EH (cell line): ENCODE results near the gene DLG2.

Experiments
- DNase-seq: peaks from one replicate; pipeline ENCODE4 v3.0.0-alpha.2; 2015; ENCODE audit warnings: low read depth

The DLG2 gene

DNA sequence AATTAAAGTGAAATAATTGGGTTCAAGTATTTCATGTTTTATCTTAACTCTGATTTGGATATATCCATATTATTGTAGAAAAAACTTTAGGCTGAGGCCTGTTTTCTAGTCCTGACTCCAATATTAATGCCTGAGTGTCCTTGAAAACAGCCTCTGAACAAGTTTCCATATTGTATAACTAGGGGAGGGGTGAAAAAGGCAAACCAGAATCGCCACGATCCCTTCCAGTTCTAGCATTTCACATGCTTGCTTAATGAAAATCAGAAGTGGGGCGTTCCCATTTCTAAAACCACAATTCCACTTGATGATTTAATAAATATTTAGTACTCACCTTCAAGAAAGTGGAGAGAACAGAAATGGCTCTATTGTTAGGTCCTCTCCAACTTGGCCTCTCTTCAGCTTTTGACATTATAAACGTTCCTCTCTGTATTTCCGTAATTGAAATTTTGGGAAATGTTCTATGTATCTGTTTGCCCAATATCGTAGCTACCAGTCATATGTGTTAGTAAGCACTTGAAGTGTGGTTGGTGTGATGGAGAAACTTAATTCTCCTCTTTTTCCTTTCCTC lies 1779.6 kb downstream of the DLG2 start:
- no peak for DNase-seq

GRCh38 chr11:83845797-83846196 lies 1781.3 kb downstream of the DLG2 start:
- DNase-seq: no peak

DNA sequence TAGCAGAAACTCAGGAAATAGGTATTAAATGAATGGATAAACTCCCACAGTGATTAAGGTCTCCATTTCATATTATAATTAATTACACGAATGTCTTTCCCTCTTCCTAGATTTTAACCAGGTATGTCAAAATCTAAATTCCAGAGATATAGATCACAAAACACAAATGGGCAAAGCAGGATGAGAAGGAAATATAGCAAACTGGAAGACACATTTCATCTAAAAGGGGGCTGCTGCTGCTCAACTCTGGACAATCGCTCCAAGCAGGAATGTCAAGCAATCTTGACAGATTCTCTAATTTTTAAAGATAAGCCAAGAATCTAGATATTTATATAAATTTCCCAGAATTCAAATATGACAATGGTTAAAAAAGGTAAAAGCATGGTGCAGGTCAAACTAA lies 1786.8 kb downstream of the DLG2 start:
- DNase-seq: no peak

DNA sequence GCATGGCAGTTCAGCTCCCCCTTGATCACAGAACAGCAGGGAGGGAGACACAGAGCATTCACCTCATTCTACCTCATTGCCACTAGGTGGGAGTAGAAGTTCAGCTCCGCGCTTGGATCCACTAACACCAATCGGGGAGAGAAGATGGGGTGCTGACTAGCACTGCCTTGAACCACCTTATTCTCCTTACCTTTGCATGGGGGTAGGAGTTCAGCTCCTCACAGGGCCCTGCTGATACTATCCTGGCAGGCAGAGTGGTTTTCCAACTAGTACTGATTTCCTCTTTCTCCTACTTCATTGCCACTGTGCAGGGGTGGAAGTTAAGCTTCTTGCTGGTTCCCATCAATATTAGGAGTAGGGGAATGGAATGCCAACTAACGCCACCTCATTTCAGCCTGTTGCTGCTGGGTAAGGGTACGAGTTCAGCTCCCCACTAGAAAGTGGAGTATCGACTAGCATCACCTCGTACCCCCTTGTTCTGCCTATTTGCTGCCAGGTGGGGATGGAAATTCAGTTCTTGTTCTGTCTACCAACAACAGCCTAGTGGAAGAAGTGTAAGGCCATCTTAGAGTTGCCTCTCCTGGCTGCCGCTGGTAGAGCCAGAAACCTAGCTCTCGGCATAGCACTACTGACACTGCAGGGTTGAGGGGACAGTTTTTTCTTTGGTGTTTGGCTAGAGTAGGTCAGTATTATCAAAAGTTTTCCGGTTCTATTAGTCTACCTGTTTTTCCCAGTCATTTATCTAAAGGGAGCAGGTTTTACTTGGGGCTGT lies 1790.1 kb downstream of the DLG2 start:
- peak; percentile 57 for DNase-seq

DNA sequence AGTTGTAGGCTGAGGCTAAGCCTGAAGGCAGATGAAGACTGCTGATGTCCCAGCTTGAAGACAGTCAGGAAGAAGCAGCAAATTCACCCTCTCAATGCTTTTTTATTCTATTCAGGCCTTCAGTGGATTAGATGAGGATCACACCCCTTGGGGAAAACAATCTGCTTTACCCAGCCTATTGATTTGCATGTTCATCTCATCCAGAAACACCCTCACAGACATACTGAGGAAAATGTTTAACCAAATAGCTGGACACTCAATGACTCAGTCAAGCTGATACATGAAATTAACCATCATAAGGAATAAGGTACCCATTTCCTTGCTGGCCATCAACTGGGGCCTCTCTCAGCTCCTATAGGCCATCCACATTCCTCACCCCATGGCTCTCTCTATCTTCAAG lies 1791.1 kb downstream of the DLG2 start:
- no peak for DNase-seq

DNA sequence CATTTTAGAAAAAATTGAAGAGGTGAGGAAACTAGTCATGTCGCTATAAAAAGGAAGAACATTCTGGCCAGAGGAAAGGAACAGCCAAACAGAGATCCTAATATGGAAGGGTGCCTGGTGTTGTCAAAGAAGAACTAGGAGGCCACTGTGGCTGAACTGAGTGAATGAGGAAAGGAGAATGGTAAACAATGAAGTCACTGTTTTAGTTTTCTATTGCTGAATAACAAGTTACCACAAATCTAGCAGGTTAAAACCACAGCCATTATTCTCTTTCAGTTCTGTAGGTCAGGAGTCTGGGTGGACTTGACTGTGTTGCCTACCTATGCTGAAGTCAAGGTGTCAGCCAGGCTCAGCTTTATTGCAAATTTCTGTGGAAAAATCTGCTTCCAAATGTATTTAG lies 1791.7 kb downstream of the DLG2 start:
- DNase-seq: no peak

GRCh38 chr11:83831929-83832328 lies 1795.2 kb downstream of the DLG2 start:
- DNase-seq: no peak

DNA sequence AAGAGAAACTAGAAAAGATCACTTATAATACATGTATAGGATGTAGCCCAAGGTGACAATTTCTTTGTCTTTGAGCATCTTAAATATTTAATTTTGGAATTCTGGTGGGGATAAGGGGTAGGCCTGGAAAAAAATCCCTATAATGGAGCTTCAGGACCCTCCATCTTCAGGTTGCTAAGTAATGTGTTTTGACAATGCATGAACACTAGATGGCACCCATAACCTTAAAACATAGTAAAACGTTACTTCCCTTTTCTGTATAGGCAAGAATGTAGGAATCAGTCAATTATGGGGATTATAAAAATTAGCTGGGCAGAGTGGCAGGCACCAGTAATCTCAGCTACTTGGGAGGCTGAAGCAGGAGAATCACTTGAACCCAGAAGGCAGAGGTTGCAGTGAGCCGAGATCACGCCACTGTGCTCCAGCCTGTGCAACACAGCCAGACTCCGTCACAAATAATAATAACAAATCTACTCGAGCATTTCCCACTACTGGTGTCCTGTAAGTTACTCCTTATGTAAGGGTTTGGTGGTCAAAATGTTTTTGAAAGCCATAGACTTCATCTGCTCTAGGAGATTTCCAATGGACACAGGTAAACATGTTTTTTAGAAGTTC lies 1799.1 kb downstream of the DLG2 start:
- peak; percentile 51 for DNase-seq

- peak; percentile 87 for DNase-seq
Measured at GRCh38 chr11:83827520-83827919, 1799.6 kb downstream of the DLG2 start.

DNA sequence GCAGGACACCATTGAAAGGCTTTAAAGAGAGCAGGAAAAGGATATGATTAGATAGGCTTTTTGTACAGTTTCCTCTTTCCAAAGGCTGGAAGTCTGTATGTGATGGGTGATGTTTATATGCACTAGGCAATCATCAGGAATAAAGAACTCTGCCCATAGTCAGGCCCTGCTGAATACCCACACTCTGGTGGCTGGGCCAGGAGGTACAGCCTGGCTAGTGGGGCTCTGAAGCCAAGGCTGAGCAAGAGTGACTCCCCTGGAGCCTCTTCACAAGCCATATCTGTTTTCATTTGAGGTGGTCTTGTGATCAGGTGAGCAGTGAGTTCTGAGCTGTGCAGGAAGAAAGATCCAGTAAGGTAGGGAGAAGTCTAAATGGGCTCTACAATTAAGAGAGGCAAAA lies 1801.1 kb downstream of the DLG2 start:
- DNase-seq: no peak

GRCh38 chr11:83823461-83824025 lies 1803.6 kb downstream of the DLG2 start:
- peak; percentile 38 for DNase-seq

- peak; percentile 77 for DNase-seq
Measured at GRCh38 chr11:83819931-83820549, 1807.1 kb downstream of the DLG2 start.

DNA sequence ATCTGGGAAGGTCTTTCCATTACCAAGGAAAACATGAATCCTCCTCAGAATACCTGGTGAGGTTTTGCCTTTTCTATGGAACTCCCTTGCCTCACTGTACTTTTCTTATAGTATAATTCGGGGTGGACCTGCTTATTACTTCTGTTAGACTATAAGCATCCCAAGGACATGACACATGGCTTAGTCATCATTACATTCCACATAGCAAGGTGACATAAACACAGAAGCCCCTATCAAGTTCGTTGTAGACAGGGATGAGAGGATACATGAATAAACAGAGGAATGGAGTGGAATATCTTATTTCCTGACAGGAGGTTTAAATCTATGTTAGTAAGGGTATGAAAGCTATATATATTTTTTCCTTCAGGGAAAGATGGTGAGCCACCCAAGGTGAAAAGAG lies 1808.8 kb downstream of the DLG2 start:
- DNase-seq: peak; percentile 36

- DNase-seq: peak; percentile 21
Measured at GRCh38 chr11:83816572-83817187, 1810.5 kb downstream of the DLG2 start.

DNA sequence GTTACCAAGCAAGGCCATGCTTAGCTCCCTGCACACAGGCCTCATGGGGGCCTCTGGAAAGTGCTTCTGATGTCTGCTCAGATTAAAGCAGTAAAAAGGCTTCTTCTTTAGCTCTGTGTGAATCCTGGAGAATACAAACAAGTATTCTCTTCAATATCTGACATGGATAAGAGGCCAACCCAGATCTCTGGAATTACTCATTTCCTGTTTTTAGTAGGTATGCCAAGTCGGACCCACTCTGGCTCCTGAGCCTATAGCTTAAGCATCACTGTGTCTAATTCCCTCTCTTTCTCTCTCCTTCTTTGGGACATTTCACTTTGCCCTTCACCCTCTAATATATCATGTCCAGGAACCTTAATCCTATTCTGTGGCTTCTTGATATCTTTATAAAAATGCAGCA lies 1811.4 kb downstream of the DLG2 start:
- DNase-seq: no peak

DNA sequence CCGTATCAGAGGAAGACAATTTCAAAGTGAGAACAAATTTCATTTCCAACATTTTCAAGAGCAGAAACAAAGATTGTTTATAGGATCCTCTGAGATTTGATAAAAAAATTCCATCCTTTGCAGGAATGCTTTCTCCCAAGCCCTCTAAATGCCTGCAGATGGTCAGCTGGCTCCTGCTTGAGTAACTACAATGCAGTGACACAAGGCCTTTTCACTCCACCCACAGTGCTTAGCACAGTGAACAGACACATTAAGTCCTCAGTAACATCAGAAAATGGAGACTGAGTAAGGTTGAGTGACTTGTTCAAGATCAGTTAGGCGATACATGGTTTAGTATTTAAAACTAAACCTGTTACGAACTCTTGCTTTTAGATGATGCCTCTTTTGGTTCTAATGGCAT lies 1813.8 kb downstream of the DLG2 start:
- DNase-seq: no peak

GRCh38 chr11:83809274-83809673 lies 1817.9 kb downstream of the DLG2 start:
- DNase-seq: no peak

DNA sequence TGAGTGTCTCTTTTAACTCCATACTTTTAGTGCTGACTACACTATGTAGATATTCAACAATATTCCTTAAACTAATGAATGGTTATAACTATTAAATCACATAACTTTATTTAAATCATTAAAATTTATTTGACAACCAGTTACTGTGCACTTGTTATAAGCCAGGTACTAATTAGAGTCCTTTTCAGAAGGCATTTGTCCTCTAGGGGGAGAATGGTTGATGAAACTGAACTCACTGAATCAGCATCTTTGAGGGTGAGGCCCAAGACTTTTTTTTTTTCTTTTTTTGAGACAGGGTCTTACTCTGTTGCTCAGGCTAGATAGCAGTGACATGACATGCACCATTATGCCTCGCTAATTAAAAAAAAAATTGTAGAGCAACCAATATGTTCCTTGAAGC lies 1825.3 kb downstream of the DLG2 start:
- no peak for DNase-seq

DNA sequence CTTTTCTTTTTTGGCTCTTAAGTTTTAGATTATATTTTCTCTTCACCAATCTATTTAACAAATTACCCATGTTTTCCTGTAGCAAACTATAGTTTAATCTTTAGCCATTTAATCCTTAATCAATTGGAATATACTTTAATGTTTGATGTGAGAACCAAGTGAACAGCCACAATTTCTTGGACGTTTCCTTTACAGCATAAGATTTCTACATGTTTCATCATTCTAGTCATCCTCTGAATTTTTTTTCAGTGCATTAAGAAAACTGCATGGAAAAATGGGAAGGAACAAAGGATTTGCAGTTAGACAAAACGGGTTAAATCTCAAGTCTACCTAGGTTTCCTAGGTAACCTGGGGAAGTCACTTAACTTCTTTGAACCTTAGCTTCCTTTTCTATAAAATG lies 1833.8 kb downstream of the DLG2 start:
- no peak for DNase-seq

GRCh38 chr11:83791557-83791956 lies 1835.6 kb downstream of the DLG2 start:
- no peak for DNase-seq

GRCh38 chr11:83785942-83786341 lies 1841.2 kb downstream of the DLG2 start:
- DNase-seq: no peak

DNA sequence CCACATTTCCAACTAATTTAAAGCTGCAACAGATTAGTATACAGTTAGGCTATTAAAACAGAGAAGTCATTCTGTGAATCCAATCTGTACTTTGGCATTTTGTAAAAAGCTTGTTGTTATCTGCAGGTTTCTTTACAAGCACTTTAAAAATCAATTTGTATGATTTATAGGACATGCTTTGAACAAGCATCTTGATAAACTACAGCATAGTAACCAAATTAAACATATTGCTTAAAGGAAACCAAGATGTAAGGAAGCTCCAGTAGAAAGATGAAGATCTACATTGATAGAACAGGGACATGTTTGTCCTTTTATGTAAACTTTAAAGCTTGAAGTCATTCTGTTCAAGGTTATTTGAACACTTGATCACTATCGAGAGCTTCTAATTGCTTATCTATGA lies 1842.7 kb downstream of the DLG2 start:
- no peak for DNase-seq
